Muscle of arm (tissue), 14 donors: ENCODE measurements around the gene RGS8. TPM values are rescaled to one million over a fixed set of nuclear protein-coding genes. Genes with fewer than 3 reads are reported as not detected.
A peak's percentile ranks its signal among the peaks of the same experiment; 100 is the strongest.

Experiments
- DNase-seq: peaks from one replicate; pipeline ENCODE4 v3.0.0-alpha.2; 2013
- long read RNA-seq, 11 donors: transcript quantifications; one replicate each; lab custom pipeline, GENCODE V29; 2026
- polyA plus RNA-seq, 12 donors: library from polyadenylated mRNA; unstranded; fragments of 120-200 nt; gene quantifications; one replicate each; pipeline ENCODE4 v1.2.1, GENCODE V29; 2013; ENCODE audit not compliant: insufficient read length in 12 of 12

RGS8 gene, protein sequence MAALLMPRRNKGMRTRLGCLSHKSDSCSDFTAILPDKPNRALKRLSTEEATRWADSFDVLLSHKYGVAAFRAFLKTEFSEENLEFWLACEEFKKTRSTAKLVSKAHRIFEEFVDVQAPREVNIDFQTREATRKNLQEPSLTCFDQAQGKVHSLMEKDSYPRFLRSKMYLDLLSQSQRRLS
- under 1 TPM in 9 of 12 donors, not detected in 3; 0.03 to 0.20 (median 0.12) TPM for polyA plus RNA-seq
- long read RNA-seq, donor 1, result 0 reads
- long read RNA-seq, donor 2, result 0 reads
- long read RNA-seq, donor 3, result 0 reads
- long read RNA-seq, donor 4, result 0 reads
- long read RNA-seq, donor 5, result 0 reads
- long read RNA-seq, donor 6, result 0 reads
- long read RNA-seq, donor 7, result 0 reads
- long read RNA-seq, donor 8, result 0 reads
- long read RNA-seq, donor 9, result 0 reads
- long read RNA-seq, donor 10, result 0 reads
- long read RNA-seq, donor 11, result 0 reads

DNA sequence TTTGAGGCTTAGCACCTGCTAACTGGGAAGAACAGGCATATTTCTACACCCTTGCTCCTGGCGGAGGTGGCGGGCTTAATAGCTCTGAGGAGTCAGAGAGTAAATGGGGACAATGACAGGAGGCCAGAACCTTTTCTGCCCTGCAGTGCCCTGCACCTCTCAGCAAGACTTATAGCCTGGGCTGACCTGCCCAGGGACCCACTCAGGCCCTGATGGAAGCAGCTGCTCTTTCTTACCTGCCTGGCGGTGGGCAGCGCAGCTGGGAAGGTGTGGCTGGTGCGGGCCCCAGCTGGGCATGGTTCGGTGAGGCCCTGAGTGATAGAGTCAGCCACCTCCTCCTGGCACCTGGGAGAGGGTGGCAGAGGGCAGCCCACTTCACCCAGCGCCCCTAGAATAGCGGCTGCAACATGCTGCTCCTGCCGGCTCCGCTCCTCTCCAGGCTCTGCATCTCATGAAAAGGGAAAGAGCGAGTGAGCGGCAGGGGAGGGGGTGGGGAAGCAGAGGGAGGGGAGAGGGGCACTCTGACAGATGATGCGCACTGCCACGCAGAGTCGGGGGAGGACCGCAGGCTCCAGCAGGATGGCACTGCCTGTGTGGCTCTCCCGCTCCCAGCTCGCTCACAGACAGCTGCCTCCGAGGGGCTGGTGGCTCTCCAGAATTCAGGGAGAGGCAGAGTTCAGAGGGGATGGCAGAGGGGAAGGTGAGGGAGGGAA lies at the start of gene RGS8:
RGS8 (minus strand) TSS at position 472 of the 713 bp plus-strand sequence. CDS start 14,938 bp downstream, outside the sequence.
- DNase-seq, result no peak

GRCh38 chr1:182731852-182732575 lies 47.6 kb upstream of the RGS8 start:
- no peak for DNase-seq

GRCh38 chr1:182726912-182727311 lies 42.5 kb upstream of the RGS8 start:
- no peak for DNase-seq

GRCh38 chr1:182725259-182726255 lies 41.2 kb upstream of the RGS8 start:
- DNase-seq, result no peak

DNA sequence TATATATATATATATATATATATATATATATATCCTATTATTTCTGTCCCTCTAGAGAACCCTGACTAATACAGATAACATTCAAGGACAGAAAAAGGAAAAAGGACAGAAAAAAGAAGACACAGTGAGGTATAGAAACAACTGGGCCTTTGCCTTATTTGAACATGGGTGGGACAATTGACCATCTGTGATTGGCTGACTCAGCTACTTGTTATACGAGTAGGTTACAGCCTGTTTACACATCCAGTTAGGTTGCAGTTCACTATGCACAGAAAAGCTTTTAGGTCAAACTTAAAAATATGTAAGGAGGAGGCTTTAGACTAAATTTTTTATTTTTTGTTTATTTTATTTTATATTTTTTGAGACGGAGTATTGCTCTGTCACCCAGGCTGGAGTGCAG lies 39.8 kb upstream of the RGS8 start:
- no peak for DNase-seq

GRCh38 chr1:182723200-182723599 lies 38.8 kb upstream of the RGS8 start:
- DNase-seq, result peak; percentile 82

DNA sequence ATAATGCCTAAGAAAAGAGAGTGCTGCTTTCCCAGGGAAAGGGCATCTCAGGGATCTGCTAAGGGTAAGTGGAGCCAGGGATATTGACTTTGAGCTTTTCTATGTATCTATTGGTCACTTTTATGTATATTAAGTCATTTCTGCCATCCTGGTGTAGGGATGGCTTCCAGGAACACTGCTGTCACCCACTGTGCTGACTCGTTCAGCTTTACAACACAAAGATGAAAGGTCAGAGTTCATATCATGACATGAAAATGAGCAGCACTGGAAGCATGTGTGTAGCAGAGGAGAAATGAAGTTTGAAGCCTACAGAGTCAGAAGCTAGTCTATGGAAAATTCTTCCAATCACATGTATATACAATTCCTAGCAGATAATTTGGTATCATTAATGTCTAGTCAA lies 37.1 kb upstream of the RGS8 start:
- DNase-seq, result no peak

GRCh38 chr1:182720463-182720862 lies 36.1 kb upstream of the RGS8 start:
- DNase-seq, result no peak

GRCh38 chr1:182719553-182719952 lies 35.2 kb upstream of the RGS8 start:
- DNase-seq, result no peak

- no peak for DNase-seq
Measured at GRCh38 chr1:182718311-182718710, 33.9 kb upstream of the RGS8 start.

DNA sequence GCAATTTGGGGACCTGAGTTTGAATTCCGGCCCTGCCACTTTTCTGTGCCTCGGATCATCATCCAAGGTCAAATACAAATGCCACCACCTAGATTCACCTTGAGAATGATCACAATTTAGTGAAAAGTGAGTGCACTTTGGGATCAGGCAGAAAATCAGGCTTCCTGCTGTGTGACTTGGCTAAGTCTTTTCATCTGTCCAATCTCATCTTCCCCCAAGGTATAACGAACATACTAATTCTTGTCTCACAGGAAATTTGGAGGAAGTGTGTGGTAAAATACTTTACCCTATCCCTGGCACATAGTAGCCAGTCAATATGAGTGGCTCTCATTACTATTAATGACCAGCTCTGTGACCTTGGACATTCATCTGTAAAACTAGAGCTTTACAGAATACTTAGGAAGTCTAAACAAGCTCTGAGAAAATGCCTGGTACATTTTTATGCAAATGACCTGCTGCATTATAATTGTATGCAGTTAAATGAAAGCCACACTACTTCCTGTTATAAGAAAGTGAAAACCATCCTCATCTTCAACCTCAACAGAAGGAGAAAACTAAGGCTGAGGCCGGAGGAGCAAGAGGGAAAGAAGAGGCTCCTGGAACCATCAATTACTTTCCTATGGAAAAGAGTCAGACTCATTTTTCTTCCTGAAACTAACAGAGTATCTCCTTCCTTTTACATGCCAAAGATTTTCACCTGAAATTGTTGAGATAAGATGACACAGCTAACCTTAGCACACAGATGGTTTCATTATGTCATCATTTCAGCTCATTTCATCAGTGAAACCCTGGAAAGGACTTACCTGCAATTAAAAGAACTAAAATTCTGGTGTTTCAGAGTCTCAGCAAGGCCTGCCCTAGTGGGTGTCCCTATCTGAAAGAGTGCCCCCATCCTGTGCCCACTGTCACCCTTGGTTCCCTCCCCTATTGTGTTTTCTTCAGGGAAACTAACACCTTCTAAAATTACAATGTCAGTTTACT lies 32.6 kb upstream of the RGS8 start:
- no peak for DNase-seq

DNA sequence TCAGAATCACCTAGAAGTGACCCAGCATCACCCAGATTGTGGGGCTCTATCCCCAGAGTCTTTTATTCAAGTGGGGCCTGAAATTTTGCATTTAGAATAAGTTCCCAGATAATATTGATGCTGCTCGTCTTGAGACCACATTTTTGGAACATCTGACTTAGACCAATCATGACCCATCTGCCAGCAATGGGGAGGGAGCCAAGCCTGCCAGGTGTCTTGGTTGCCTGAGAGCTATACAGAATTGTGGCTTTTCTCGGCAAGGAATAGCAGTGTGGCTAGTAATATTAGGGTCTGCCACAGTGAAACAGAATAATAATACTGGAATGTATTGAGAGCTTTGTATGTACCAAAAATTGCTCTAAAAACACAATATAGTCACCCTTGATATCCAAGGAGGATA lies 31.1 kb upstream of the RGS8 start:
- no peak for DNase-seq

DNA sequence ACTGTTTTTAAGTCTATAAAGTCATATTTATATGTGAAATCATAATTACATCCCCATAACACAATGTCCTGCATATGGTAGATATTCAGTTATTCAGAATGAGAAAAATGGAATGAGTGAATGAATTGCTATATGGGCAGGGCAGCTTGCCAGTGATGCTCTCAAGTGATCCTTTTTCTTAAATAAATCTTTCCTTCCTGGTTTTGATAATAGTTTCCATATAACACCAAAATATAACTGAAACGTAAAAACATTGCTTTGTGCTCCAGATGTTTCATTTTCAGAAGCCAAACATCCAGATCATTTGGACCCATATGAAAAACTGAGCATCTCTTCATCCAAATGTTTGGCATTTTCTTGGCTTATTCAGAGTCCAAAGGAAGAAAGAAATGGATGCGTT lies 30.2 kb upstream of the RGS8 start:
- DNase-seq, result no peak

DNA sequence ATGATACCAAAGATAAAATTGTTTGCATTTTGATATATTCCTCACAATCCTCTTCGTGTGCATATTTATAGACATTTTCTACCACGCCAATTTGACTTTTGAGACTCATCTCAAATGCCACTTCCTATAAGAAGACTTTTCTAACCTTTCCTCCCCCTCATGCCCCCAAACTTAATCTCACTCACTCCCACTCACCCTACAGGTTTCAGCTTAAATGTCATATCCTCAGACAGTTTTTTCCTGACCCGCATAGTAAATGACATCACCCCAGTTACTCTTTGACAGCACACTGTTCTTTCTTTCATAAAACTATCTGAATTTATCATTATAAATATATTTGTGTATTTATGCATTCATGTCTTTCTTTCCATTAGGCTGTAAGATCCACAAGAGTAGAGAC lies 29.6 kb upstream of the RGS8 start:
- DNase-seq, result no peak

- no peak for DNase-seq
Measured at GRCh38 chr1:182713492-182713891, 29.1 kb upstream of the RGS8 start.

GRCh38 chr1:182709855-182710254 lies 25.5 kb upstream of the RGS8 start:
- no peak for DNase-seq

DNA sequence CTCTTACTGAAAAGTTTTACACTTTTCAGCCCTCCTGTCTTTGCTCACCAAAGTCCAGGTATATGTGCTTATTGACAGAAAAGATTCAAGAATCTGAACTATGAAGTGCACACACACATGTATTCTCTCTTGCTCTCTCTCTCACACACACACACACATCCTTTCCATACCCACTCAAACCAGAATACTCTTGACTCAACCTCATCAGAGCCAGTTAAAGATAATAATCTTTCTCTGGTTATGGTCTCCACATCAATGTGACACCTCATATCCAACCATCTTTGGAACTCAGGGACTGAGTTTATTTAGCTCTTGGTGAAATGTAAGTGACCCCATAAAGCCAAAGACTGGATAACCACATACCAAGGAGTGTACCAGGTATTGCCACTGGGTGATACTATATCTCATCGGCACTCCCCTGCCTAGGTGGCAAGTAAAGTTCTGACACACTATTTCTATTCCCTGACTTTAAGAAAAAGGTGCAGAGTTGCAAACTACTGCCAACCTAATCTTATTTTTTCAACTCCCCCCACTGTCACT lies 24.9 kb upstream of the RGS8 start:
- DNase-seq, result no peak

GRCh38 chr1:182707122-182707521 lies 22.7 kb upstream of the RGS8 start:
- peak; percentile 60 for DNase-seq

- no peak for DNase-seq
Measured at GRCh38 chr1:182704677-182705076, 20.3 kb upstream of the RGS8 start.

- no peak for DNase-seq
Measured at GRCh38 chr1:182703539-182703938, 19.2 kb upstream of the RGS8 start.
